GM21423 (cell line): ENCODE data around the gene SEMA3C.

Experiments
- ATAC-seq: cut with Tn5 transposase; IDR thresholded peaks from one replicate; pipeline ENCODE4 v1.9.1; 2021; ENCODE audit warnings: mild to moderate bottlenecking, moderate library complexity; ENCODE audit not compliant: unreplicated experiment

The SEMA3C gene

DNA sequence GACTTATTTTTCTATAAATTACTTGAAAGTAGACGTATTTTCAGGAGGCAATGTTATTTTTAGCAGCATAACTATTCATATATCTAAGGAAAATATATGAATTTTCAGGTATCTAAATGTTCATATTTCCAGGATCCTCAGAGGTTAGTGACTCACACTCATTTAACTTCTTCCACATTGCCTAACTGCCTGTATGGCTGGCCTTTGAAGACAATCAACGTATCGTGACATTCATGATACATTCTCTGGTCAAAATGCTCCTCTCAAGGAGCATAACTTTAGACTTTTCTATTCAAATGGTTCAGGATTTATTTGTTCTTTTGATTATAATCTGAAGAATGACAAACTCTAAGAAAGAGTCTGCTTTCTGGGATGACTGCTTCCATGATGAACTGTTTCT, 89.3 kb downstream of the SEMA3C start:
- no peak for ATAC-seq

DNA sequence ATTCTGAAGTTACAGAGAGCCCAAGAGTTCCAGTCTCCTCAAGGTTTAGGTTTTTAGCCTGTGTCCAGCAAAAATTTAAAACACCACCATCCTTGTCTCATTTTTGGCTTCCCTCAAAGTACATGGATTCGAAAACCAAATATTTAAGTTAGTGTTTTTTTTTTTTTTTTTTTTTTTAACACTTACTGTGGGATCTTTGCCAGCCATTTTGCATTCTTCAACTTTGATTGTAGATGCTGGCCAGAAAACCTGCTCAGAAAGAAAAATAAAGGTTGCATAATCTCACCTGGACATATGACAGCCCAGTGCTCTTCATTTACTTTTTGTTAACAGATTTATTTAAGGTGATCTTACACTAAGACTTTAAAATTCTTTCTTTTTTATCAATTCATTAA, 91.6 kb downstream of the SEMA3C start:
- no peak for ATAC-seq

DNA sequence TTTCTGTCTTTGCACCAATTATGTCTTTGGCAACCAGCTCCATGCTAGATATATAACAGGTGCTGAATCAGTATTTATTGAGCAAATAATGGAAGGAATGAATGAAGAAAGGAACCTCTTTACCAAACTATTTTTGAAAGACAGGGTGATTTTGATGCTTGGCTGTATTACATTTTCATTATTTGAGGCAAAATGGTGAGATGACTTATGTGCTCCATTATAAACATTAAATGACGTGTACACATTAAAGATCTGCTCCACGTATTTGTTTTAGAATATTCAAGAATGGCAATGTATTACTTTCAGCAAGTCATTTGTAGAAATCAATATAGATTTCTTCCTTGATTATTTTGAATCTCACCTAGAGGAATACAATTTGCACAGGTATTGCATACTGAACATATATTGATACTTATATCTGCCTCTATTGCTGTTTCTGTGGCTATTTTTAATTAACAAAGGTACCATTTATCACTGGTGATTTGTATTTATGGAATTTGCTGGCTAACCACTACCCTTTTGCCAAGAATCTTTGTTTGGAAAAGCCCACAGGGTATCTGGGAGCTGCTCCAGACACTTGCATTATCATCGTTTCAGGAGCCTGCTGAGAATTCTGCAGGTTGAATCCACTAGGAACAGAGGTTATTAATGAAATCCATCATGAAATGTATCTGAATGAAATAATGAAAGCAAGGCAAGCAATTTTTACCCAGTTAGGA, 92.2 kb downstream of the SEMA3C start:
- no peak for ATAC-seq

DNA sequence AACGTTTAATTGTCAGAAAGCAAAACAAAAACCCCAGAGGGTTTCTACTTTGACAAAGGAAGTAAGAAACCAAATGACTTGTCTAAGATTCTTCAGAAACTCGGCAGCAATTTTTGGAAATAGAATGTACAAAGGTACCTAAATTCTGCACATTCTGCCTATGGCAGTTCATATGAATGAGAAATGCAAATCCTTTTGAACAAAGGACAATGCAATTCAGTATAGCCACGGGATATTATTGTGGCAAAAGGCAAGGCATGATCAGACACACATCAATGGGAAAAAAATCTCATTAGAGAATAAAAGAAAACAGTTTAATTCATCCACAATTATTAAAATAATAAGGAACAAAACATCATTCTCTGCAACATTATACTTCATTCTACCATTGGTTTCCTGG, 93.4 kb downstream of the SEMA3C start:
- no peak for ATAC-seq

DNA sequence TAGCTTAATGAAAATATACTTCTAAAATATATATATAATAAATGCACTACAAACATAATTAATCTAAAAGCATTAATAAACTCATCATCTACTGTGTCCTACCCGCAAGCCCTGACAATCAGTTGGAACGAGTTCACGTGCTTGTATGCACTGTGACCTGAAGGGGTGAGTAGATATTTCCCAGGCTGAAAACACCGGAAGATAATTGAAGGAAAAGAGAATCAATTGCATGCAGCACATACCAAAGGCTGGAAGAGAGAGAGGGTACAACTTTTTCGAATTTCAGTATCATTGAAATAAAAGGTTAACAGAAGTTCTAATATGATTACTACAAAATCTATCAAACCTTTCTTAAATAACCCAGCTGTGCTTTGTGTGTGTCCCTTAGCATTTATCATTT, 94.6 kb downstream of the SEMA3C start:
- ATAC-seq = no peak

DNA sequence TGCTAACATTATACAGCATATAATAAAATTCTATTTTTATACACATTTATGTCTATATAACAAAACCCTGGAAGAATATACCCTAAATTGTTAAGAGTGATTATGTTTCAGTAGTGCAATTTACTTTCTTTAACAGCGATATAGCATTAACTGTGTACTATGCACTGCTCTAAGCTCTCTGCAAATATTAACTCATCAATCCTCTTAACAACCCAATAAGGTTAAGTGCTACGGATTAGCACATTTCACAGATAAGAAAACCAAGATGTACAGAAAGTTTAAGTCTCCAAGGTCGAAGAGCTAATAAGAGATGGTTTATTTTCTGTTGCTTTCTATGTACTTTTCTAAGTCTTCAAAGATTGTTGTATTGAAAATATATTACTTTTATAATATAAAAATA, 95.8 kb downstream of the SEMA3C start:
- no peak for ATAC-seq

DNA sequence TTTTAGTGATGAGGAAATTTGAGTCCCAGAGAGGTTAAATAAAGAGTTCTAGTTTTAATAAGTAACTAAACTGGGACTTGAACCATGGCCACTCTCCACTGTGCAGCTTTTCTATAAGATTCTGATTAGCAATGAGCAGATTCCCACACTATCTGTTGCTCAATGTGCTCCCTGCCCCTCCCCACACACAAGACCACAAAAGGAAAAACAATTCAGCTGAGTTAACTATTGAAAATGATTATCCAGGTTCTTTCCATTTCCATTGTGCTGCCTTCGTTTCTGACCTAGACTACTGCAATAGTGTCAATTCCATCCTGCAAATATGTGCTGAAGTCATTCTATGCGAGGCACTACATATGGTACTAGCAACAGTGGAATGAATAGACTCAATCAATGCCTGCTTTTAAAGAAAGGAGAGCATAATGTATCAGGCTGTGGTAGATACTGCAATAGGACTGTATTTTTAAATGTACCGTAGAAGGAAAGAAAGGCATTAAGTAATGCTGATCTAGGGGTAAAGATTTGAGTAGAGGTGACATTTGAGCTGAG, 97.0 kb downstream of the SEMA3C start:
- no peak for ATAC-seq

DNA sequence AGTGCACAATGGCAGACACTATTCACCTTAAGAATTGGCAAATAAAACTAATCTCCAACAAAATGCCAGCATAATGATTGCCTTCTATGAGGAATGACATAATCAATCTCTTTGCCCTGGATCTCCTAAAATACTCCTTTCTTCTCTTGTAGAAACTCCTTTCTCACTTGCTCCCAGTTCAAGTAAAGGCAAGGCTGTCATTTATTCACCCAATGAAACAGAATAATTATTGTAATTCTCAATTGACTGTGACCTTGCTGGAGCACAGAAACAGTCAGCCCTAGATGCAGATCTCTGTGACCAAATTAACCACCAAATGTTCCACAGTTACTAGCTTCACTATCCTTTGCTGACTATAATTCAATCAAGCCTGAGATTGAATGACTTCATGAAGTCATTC, 99.3 kb downstream of the SEMA3C start:
- no peak for ATAC-seq

DNA sequence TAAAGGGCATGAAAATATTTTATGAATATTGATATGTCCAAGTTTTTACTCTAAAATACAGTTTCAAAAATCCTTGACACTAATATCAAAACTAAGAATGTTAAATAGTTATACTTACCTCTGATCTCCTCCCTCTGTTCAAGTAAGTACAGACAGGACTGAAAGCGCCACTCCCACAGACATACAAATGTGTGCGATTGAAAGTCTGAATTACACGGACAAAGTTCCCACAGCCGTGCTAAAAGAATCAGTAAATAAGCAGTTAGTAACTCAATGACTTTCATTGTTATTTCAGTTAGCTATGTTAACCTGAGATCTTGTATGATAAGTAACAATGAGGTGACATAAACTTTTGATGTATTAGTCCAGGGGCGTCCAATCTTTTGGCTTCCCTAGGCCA, 100.7 kb downstream of the SEMA3C start:
- no peak for ATAC-seq

DNA sequence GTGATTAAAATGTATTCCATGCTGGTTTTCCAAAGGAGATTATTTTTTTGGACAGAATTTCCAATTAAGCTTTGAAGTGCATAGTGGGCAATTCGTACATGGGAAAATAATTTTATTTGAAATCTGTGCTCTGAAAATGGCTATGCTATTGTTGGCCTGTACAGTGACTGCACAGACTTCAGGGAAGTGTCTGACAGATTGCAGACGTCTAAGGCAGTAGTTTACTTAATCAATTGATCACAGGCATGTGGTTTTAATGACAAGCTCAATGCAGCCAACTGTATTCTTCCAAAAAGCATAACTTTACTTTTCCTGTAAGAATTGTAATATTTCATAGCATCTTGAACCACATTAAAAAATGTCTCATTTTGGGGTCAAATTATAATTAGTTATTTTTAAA, 102.0 kb downstream of the SEMA3C start:
- no peak for ATAC-seq

DNA sequence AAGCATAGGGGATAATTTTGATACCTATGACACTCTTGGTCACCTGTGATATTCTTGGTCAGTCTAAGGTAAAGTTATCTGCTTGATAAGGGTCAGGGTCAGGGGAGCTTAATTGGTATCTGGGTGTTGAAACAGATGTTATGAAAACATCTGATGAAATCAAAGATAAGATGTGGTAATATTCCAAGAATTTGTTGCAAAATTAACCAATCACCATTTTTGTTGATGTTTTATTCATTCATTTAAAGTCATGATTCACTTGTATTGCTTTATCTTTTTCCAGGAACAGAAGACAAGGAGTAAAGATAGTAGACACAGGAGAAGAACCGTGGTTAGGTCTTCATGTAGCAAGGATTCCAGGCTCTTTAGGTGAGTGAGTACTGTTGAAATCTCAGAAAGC, 103.1 kb downstream of the SEMA3C start:
- no peak for ATAC-seq

DNA sequence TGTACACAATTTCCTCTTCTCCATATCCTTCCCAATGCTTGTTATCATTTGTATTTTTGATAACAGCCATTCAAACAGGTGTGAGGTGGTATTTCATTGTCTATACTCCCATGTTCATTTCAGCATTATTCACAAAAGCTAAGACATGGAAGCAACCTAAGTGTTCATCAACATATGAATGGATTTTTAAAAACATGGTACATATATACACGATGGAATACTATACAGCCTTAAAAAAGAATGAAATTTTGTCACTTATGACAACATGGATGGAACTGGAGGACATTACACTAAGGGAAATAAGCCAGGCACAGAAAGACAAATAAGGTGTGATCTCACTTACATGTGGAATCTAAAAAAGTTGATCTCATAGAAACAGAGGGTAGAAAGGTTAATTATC, 109.3 kb downstream of the SEMA3C start:
- ATAC-seq = no peak

DNA sequence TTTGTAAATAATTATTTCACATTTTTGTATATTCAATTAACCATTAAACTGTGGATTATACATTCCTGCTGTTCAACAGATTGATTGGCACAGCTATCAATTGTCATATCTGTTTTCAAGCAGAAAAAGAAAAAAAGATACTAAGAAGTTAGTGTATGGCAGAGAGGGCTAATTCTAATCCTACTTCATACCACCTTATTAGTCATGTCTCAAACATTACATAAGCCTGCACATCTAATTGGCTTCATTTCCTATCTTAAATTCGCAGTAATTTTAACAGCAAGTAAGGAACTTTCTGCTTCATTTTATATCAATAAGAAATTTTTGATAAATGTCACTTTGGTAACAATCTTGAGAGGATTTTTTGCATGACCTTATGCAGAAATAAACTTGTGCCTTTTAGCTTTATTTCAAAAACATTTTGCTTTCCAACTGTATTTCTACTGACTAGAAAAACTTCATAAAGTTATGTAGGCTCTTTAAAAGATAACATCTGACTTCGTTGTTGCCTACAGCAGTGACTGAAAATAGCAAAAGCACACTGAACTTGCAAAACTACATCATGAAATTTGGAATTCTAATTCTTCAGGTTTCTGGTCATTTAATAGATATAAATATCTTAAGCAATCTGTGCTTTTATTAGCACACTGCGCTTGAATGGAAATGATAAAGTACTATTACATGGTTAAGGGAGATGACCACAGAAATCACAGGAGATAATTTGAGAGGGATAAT, 111.5 kb downstream of the SEMA3C start:
- no peak for ATAC-seq

DNA sequence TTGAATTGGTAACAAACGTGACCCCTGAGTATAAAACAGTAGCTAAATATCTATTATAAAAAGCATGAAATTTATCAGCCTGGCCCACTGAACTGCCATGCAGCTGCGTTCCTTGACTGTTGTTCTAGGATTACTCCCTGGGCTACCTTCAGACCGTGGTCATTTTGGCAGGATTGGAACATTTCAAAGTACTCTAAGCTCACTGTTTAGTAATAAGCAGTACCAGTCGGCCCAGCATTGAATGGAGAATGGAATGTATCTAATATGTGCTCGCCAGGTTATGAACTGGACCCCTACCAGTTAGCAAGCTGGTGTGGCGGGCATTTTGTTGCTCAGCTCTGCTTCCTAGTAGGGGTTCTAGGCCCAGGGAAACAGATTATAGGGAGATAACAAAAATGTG, 112.2 kb downstream of the SEMA3C start:
- ATAC-seq = no peak

DNA sequence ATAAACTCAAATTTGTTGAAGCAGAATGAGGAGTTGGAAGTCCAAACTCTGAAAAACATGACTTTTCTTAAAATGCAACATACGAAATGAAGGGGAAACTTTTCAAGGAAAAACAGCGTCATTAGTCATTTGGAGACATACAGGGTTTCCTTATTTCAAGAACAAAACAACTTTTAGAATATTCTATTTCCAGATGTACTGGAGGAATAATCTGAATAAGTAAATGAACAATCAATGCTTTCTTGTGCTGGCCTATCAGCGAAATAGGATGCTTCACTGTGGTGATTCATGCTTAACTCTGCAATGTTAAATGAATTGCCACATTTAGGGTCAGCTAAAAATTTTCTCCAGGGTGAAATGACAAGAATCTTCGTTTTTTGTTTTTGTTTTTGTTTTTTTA, 114.3 kb downstream of the SEMA3C start:
- no peak for ATAC-seq

DNA sequence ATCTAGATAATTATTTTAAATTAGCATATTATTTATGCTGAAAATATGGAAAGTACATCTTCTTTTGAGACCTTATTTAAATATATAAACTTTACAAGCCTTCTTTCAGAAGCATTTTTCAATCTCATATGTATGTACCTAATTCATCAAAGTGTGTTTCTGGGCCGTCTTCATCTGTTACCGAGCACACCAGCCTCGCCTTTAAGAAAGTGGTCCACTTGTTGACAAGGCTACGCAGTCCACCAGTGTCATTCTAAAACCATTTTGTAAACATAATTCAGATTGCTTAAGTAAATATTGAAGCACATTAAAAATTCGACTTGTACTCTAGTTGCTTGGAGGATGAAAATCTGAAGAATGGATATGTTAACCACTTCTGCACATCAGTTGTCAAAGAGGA, 116.3 kb downstream of the SEMA3C start:
- no peak for ATAC-seq

DNA sequence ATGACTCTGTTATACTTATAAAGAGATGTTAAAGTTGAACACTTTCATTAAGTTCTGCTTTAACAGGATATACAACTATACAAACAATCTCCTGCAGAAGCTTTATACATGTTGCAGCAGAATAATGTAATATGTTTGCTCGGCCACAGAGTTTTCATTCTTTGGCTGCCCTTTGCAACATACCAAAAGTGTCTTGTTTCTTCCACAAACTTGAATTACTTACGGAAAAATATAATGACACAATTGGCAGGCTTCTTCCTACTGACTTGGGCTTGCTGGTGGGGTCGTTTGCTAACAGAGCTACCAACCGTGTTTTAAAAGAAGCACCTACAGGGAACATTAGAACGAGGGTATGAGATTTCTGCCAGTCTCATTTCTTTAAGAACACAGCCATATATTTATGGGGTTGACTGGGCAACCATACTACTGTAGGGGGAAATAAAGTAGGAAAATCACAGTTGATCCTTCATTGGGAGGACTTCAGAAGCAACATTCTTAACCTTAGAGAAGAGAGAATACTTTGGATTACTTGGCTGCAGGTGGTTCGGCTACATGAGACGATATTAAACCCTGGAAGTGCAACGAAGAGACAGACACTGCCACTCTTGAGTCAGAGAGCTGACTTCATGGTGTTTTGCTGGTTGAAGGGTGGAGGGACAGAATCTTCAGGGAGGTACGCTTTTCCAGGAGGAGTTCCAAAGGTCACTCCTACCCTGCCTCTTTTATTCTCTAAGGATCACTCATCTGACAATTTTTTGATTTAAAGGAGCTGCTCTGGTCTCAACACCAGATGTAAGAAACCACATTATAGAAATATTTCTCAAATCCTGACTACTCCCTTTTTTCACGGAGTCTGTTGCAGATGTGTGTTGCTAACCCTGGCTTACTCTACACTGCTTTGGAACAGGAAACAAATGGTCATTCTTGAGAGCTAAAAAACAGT, 123.9 kb downstream of the SEMA3C start:
- ATAC-seq = no peak

DNA sequence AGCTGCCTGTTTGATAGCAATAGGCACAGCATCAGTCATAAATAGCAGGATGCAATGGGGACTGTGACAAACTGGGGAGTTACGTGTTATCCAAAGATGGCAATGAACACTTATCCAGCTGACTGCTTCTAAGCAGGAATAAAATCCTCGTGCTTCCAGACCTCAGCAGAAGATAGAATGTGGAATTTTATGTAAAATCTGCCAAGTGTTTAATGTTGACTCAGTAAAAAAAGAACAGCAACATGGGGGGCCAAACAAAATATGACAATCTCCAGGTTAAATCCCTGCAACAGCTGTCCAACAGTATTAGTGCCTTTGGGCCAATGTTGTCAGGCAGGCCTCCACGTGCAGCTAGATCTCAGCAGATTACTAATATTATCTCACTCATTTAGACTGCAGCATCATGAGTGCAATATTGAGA, 127.3 kb downstream of the SEMA3C start:
- no peak for ATAC-seq

DNA sequence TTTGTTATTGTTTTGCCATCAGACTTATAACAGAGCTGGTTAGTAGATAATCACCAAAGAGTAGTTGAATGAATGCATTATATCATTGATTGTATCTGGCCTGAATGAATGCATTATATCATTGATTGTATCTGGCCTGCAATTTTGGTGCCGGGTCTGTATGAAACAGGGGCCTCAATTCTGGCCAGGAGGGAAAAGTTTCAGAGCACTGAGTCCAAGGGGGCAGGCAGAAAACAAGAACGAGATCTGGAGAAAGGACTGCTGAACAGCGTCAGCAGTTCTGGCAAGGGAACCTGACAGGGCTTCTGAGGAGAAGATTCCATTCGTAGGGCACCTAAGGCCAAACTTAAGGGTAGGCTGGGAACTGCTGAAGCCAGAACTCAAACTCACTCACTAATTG, 128.0 kb downstream of the SEMA3C start:
- no peak for ATAC-seq

DNA sequence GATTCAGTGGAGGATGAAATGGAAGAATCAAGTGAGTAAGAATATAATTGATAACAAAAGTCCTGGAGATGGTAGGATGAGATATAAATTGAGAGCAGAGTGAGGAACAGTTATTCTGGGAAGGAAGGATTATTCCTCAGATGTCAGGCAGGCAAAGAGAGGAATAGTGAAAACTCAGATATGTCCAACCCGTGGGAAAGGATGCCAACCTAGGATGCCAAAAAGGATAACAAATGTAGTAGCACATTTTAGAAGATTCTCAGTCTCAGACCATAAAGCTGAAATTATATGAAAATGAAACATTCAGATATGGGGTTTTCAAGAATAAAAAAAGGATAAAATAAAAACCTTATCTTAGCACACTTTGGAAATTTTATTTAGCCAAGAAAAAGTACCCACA, 131.1 kb downstream of the SEMA3C start:
- no peak for ATAC-seq

DNA sequence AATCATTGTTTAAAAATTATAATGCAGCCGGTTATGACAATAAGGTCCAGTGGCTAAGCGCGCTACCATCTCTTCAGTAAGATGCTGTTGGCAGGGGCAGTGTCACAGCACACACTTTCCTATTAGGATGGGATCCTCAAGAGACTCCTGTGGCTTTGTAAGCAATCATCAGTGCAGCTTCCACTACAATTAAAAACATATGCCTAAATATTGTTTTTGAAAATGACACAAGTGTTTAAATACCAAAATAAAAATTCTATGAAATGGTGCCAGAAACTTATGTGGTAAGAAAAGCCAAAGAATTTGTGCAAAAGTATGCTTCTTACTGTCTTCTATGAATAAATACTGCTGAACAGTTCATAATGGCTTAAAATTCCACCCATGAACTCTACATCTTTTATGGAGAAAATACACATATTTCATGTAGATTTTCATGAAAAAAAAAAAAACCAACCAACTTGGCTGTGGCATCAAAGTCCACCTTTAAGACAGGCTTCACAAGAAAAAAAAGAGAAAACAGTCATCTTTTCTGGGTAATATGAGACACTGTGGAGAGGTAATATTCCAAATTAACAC, 132.8 kb downstream of the SEMA3C start:
- no peak for ATAC-seq
